ENCODE results near the gene GCH1. TPM values are rescaled to one million over a fixed set of nuclear protein-coding genes. Genes with fewer than 3 reads are reported as not detected.
"Not testable (repeated sequence)": the region's sequence is repeated elsewhere in the genome, so short reads cannot be mapped to it uniquely, and the experiment has no call there.

GCH1 gene
- polyA plus RNA-seq, 3 donors, result 3.6 to 19.6 (median 9.6) TPM

GRCh38 chr14:54877703-54878021 lies 25.0 kb downstream of the GCH1 start:
- WGBS, 3 donors, result 84 to 90% (median 90%) methylated on average over 3 of the region's 3 CpGs
- H3K27ac ChIP-seq (ENCODE audit: low read depth, low read length), result no peak overlapping the region

- WGBS, 3 donors, result 70 to 75% (median 74%) methylated on average over 5 of the region's 5 CpGs
- H3K27ac ChIP-seq (ENCODE audit: low read depth, low read length), result no peak overlapping the region
Observed at GRCh38 chr14:54877015-54877702, 25.5 kb downstream of the GCH1 start.

GRCh38 chr14:54875648-54876047 lies 27.0 kb downstream of the GCH1 start:
- H3K27ac ChIP-seq (ENCODE audit: low read depth, low read length), result not testable (repeated sequence)
- WGBS, 3 donors, result 96 to 100% (median 100%) methylated on average over 1 to 2 of the region's 2 CpGs

- H3K27ac ChIP-seq (ENCODE audit: low read depth, low read length), result not testable (repeated sequence)
Observed at GRCh38 chr14:54870154-54871090, 32.2 kb downstream of the GCH1 start.

GRCh38 chr14:54867011-54867410 lies 35.6 kb downstream of the GCH1 start:
- 69 to 72% (median 69%) methylated on average over 3 of the region's 3 CpGs for WGBS, 3 donors
- H3K27ac ChIP-seq (ENCODE audit: low read depth, low read length), result no peak overlapping the region

More at GRCh38 chr14:54870154-54871090, 32.2 kb downstream of the GCH1 start:
- WGBS, 3 donors, result 38 to 46% (median 44%) methylated on average over 27 of the region's 27 CpGs

GRCh38 chr14:54866588-54866987 lies 36.0 kb downstream of the GCH1 start:
- WGBS, 3 donors, result 80 to 92% (median 81%) methylated on average over 4 of the region's 4 CpGs
- H3K27ac ChIP-seq (ENCODE audit: low read depth, low read length), result no peak overlapping the region

GRCh38 chr14:54864526-54864925 lies 38.1 kb downstream of the GCH1 start:
- H3K27ac ChIP-seq (ENCODE audit: low read depth, low read length), result no peak overlapping the region

GRCh38 chr14:54857830-54858269 lies 44.8 kb downstream of the GCH1 start:
- no peak overlapping the region for H3K27ac ChIP-seq (ENCODE audit: low read depth, low read length)
- 48 to 83% (median 70%) methylated on average over 1 of the region's 1 CpG for WGBS, 3 donors

- WGBS, 3 donors, result 95 to 99% (median 98%) methylated on average over 4 of the region's 4 CpGs
- H3K27ac ChIP-seq (ENCODE audit: low read depth, low read length), result no peak overlapping the region
Observed at GRCh38 chr14:54856152-54856551, 46.5 kb downstream of the GCH1 start.

GRCh38 chr14:54854181-54854580 lies 48.4 kb downstream of the GCH1 start:
- H3K27ac ChIP-seq (ENCODE audit: low read depth, low read length), result no peak overlapping the region
- WGBS, 3 donors, result 39 to 64% (median 40%) methylated on average over 2 of the region's 2 CpGs

- H3K27ac ChIP-seq (ENCODE audit: low read depth, low read length), result no peak overlapping the region
- WGBS, 3 donors, result 83 to 93% (median 89%) methylated on average over 3 of the region's 3 CpGs
Observed at GRCh38 chr14:54853339-54853738, 49.3 kb downstream of the GCH1 start.

GRCh38 chr14:54852215-54852614 lies 50.4 kb downstream of the GCH1 start:
- no peak overlapping the region for H3K27ac ChIP-seq (ENCODE audit: low read depth, low read length)
- 81 to 92% (median 89%) methylated on average over 3 of the region's 3 CpGs for WGBS, 3 donors

GRCh38 chr14:54848910-54849309 lies 53.7 kb downstream of the GCH1 start:
- WGBS, 3 donors, result 84 to 94% (median 94%) methylated on average over 1 of the region's 1 CpG
- H3K27ac ChIP-seq (ENCODE audit: low read depth, low read length), result no peak overlapping the region

GRCh38 chr14:54845641-54846040 lies 57.0 kb downstream of the GCH1 start:
- H3K27ac ChIP-seq (ENCODE audit: low read depth, low read length), result no peak overlapping the region
- 88 to 89% (median 89%) methylated on average over 7 of the region's 7 CpGs for WGBS, 3 donors

GRCh38 chr14:54844479-54844878 lies 58.1 kb downstream of the GCH1 start:
- 86 to 95% (median 93%) methylated on average over 2 of the region's 2 CpGs for WGBS, 3 donors

GRCh38 chr14:54840798-54841197 lies 61.8 kb downstream of the GCH1 start:
- 97 to 100% (median 97%) methylated on average over 1 of the region's 1 CpG for WGBS, 3 donors
- no peak overlapping the region for H3K27ac ChIP-seq (ENCODE audit: low read depth, low read length)

More at GRCh38 chr14:54844479-54844878, 58.1 kb downstream of the GCH1 start:
- no peak overlapping the region for H3K27ac ChIP-seq (ENCODE audit: low read depth, low read length)

- H3K27ac ChIP-seq (ENCODE audit: low read depth, low read length), result no peak overlapping the region
- WGBS, 3 donors, result 61 to 80% (median 75%) methylated on average over 3 of the region's 3 CpGs
Observed at GRCh38 chr14:54840336-54840735, 62.3 kb downstream of the GCH1 start.

- WGBS, 3 donors, result 58 to 66% (median 60%) methylated on average over 3 of the region's 3 CpGs
Observed at GRCh38 chr14:54839701-54840119, 62.9 kb downstream of the GCH1 start.

GRCh38 chr14:54838931-54839512 lies 63.6 kb downstream of the GCH1 start:
- WGBS, 3 donors, result 92 to 94% (median 93%) methylated on average over 10 of the region's 10 CpGs
- no peak overlapping the region for H3K27ac ChIP-seq (ENCODE audit: low read depth, low read length)

More at GRCh38 chr14:54839701-54840119, 62.9 kb downstream of the GCH1 start:
- H3K27ac ChIP-seq (ENCODE audit: low read depth, low read length), result no peak overlapping the region
